ENCODE results near the gene OTUB1.

Gene OTUB1

DNA sequence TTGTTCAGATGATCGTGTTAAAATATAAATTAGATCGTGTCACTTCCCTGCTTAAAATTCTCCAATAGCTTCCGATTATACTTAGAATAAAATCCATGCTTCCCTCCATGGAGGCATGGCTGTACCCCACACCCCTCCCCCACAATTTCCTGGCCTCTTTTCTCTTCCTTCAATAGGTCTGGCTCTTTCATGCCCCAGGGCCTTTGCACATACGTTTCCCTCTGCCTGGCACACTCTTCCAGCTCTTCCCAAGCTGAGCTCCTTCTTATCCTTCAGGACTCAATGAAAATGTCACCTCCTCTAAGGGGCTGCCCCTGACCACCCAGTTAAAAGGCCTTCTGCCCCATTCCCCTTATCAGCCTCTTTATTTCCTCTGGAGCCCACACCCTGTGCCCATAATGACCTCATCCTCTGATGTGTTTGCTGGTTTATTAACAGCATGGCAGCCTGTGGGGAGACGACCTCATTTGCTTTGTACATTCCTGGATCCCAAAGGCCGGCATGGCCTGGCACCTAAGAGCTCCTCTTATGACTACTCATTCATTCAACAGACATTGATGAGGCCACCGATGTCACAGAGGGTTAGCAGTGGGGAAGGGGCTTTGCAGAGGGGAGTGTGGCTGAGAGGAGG, 40.5 kb downstream of the OTUB1 start:
- Histone ChIP-seq H3K9me3 (ENCODE audit: insufficient read depth, low read length) (no peaks in the 10 kb centered on the region), H3K27ac (ENCODE audit: low read length) (no peak overlapping the region), H3K4me2 (ENCODE audit: low read length) (no peak overlapping the region), H2AFZ (ENCODE audit: low read depth, low read length) (no peak overlapping the region), H3K79me2 (ENCODE audit: low read length) (no peaks in the 10 kb centered on the region), H4K20me1 (ENCODE audit: insufficient read depth, low read length) (0 out of 2 replicates have a peak, but pooled peaks cover 3% of the 10 kb centered on the region), H3K9ac (ENCODE audit: low read length) (no peak overlapping the region), H3K27me3 (ENCODE audit: low read depth, low read length) (peaks cover 30% of the 10 kb centered on the region), H3K4me1 (ENCODE audit: low read length) (no peaks in the 10 kb centered on the region), H3K4me3 (ENCODE audit: low read length) (no peak overlapping the region), H3K36me3 (replicated peaks; ENCODE audit: low read depth, low read length) (no peaks in the 10 kb centered on the region)
- TF ChIP-seq, protein P1, sequence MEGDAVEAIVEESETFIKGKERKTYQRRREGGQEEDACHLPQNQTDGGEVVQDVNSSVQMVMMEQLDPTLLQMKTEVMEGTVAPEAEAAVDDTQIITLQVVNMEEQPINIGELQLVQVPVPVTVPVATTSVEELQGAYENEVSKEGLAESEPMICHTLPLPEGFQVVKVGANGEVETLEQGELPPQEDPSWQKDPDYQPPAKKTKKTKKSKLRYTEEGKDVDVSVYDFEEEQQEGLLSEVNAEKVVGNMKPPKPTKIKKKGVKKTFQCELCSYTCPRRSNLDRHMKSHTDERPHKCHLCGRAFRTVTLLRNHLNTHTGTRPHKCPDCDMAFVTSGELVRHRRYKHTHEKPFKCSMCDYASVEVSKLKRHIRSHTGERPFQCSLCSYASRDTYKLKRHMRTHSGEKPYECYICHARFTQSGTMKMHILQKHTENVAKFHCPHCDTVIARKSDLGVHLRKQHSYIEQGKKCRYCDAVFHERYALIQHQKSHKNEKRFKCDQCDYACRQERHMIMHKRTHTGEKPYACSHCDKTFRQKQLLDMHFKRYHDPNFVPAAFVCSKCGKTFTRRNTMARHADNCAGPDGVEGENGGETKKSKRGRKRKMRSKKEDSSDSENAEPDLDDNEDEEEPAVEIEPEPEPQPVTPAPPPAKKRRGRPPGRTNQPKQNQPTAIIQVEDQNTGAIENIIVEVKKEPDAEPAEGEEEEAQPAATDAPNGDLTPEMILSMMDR (IDR thresholded peaks at IDR 0.05; ENCODE audit: low read depth, low read length): no peak
- no peak for TF ChIP-seq EZH2phosphoT487 (IDR thresholded peaks at IDR 0.05; ENCODE audit: low read depth)

- H3K27ac ChIP-seq (ENCODE audit: low read length): no peak overlapping the region
- no peaks in the 10 kb centered on the region for H3K4me1 ChIP-seq (ENCODE audit: low read length)
- H3K9ac ChIP-seq (ENCODE audit: low read length): no peak overlapping the region
- H3K9me3 ChIP-seq (ENCODE audit: insufficient read depth, low read length): no peaks in the 10 kb centered on the region
- no peak for TF ChIP-seq EZH2phosphoT487 (IDR thresholded peaks at IDR 0.05; ENCODE audit: low read depth)
- TF ChIP-seq, protein P1 (IDR thresholded peaks at IDR 0.05; ENCODE audit: low read depth, low read length): no peak
- H3K4me2 ChIP-seq (ENCODE audit: low read length): peak overlapping the region; percentile 30
- H3K79me2 ChIP-seq (ENCODE audit: low read length): no peaks in the 10 kb centered on the region
- no peaks in the 10 kb centered on the region for H3K36me3 ChIP-seq (replicated peaks; ENCODE audit: low read depth, low read length)
- no peak overlapping the region for H2AFZ ChIP-seq (ENCODE audit: low read depth, low read length)
- H3K27me3 ChIP-seq (ENCODE audit: low read depth, low read length): peaks cover 30% of the 10 kb centered on the region
- H3K4me3 ChIP-seq (ENCODE audit: low read length): no peak overlapping the region
- no peaks in the 10 kb centered on the region for H4K20me1 ChIP-seq (ENCODE audit: insufficient read depth, low read length)
Observed at GRCh38 chr11:64027651-64028397, 41.6 kb downstream of the OTUB1 start.

GRCh38 chr11:64028398-64029115, 42.3 kb downstream of the OTUB1 start:
- Histone ChIP-seq H3K27ac (ENCODE audit: low read length) (no peak overlapping the region), H3K4me1 (ENCODE audit: low read length) (no peaks in the 10 kb centered on the region), H3K4me3 (ENCODE audit: low read length) (no peak overlapping the region), H3K27me3 (ENCODE audit: low read depth, low read length) (peaks cover 30% of the 10 kb centered on the region), H3K79me2 (ENCODE audit: low read length) (no peaks in the 10 kb centered on the region), H3K9me3 (ENCODE audit: insufficient read depth, low read length) (no peaks in the 10 kb centered on the region), H3K4me2 (ENCODE audit: low read length) (peak overlapping the region; percentile 30), H3K36me3 (replicated peaks; ENCODE audit: low read depth, low read length) (no peaks in the 10 kb centered on the region), H4K20me1 (ENCODE audit: insufficient read depth, low read length) (no peaks in the 10 kb centered on the region), H3K9ac (ENCODE audit: low read length) (no peak overlapping the region), H2AFZ (ENCODE audit: low read depth, low read length) (no peak overlapping the region)
- TF ChIP-seq, protein P1 (IDR thresholded peaks at IDR 0.05; ENCODE audit: low read depth, low read length): no peak
- no peak for TF ChIP-seq EZH2phosphoT487 (IDR thresholded peaks at IDR 0.05; ENCODE audit: low read depth)

- H2AFZ ChIP-seq (ENCODE audit: low read depth, low read length): no peak overlapping the region
- TF ChIP-seq, protein P1 (IDR thresholded peaks at IDR 0.05; ENCODE audit: low read depth, low read length): no peak
- no peak for TF ChIP-seq EZH2phosphoT487 (IDR thresholded peaks at IDR 0.05; ENCODE audit: low read depth)
- H3K27me3 ChIP-seq (ENCODE audit: low read depth, low read length): peaks cover 30% of the 10 kb centered on the region
- no peaks in the 10 kb centered on the region for H3K79me2 ChIP-seq (ENCODE audit: low read length)
- no peak overlapping the region for H3K27ac ChIP-seq (ENCODE audit: low read length)
- H3K4me2 ChIP-seq (ENCODE audit: low read length): no peak overlapping the region
- no peaks in the 10 kb centered on the region for H4K20me1 ChIP-seq (ENCODE audit: insufficient read depth, low read length)
- H3K4me1 ChIP-seq (ENCODE audit: low read length): no peaks in the 10 kb centered on the region
- no peaks in the 10 kb centered on the region for H3K9me3 ChIP-seq (ENCODE audit: insufficient read depth, low read length)
- no peak overlapping the region for H3K4me3 ChIP-seq (ENCODE audit: low read length)
- H3K36me3 ChIP-seq (replicated peaks; ENCODE audit: low read depth, low read length): no peaks in the 10 kb centered on the region
- H3K9ac ChIP-seq (ENCODE audit: low read length): no peak overlapping the region
Observed at GRCh38 chr11:64029773-64030172, 43.5 kb downstream of the OTUB1 start.

Measured in OCI-LY3 (cell line).